Transverse colon (tissue), 3 donors: ENCODE results near the gene GRK4.

Source experiments
- POLR2A ChIP-seq: fragments of 450-650 bp; IDR thresholded peaks from one replicate; pipeline ENCODE4 v1.6.1; 2016; ENCODE audit warnings: antibody characterized with exemption, mild to moderate bottlenecking, moderate library complexity
- POLR2AphosphoS5 ChIP-seq, 3 donors: sonication (generic); formaldehyde crosslinking; IDR thresholded peaks; one replicate each; pipeline ENCODE4 v1.6.1; 2016; ENCODE audit warnings: antibody characterized with exemption in 3 of 3

GRCh38 chr4:3074846-3075651 is 111.7 kb downstream of the GRK4 start:
- peak; percentile 50 for TF ChIP-seq POLR2A
- peak in 2 of 3 donors; percentile 62 to 70 for TF ChIP-seq POLR2AphosphoS5 (IDR thresholded peaks at IDR 0.05)
